SHP77 (cell line): ENCODE data around the gene ADCY4.

Source experiments
- DNase-seq, 2 experiments: peaks; one replicate each; lab custom pipeline; 2025; lab: John Stamatoyannopoulos, UW

The ADCY4 gene

GRCh38 chr14:24274101-24274543 lies 60.7 kb downstream of the ADCY4 start:
- no peak for DNase-seq

GRCh38 chr14:24273422-24273998 lies 61.4 kb downstream of the ADCY4 start:
- no peak for DNase-seq

GRCh38 chr14:24272467-24272866 lies 62.4 kb downstream of the ADCY4 start:
- no peak for DNase-seq

- no peak for DNase-seq
These were observed 63.0 kb downstream of the ADCY4 start for GRCh38 chr14:24271834-24272263.

- DNase-seq, result peak; percentile 90 to 92
These were observed 63.6 kb downstream of the ADCY4 start, which contains the start of gene RABGGTA for GRCh38 chr14:24271134-24271833. Gene RABGGTA (minus strand): TSS chr14:24271597. CDS start chr14:24271115, 482 bp downstream.

GRCh38 chr14:24270537-24271133 lies 64.2 kb downstream of the ADCY4 start:
- no peak for DNase-seq

GRCh38 chr14:24269910-24270536 lies 64.8 kb downstream of the ADCY4 start:
- no peak for DNase-seq

GRCh38 chr14:24269368-24269767 lies 65.5 kb downstream of the ADCY4 start:
- no peak for DNase-seq
